Stomach (tissue), 4 donors: ENCODE results near the gene HPD.

ENCODE experiments used
- EP300 ChIP-seq: sonication (generic); formaldehyde crosslinking; IDR thresholded peaks from one replicate; pipeline ENCODE4 v1.6.1; 2017; ENCODE audit warnings: antibody characterized with exemption
- POLR2A ChIP-seq, 4 donors: fragments of 450-650 bp; IDR thresholded peaks; one replicate each; pipeline ENCODE4 v1.6.1; 2016; ENCODE audit warnings: antibody characterized with exemption in 4 of 4, control low read depth in 2 of 4, mild to moderate bottlenecking in 1 of 4, moderate library complexity in 1 of 4
- POLR2AphosphoS5 ChIP-seq, 3 donors: sonication (generic); formaldehyde crosslinking; IDR thresholded peaks; one replicate each; pipeline ENCODE4 v1.6.1; 2016; ENCODE audit warnings: antibody characterized with exemption in 3 of 3
- TF ChIP-seq, protein P1 (sequence below), 7 experiments: fragments of 450-650 bp in 4 of 7; fragments of 200-600 bp in 3 of 7; sonication (generic) in 3 of 7; IDR thresholded peaks; one replicate each; pipeline ENCODE4 v1.5.1; 2016 to 2019; ENCODE audit warnings: antibody characterized with exemption in 7 of 7, control low read depth in 2 of 7, mild to moderate bottlenecking in 1 of 7

- TF ChIP-seq EP300, result no peak
- TF ChIP-seq POLR2AphosphoS5 (IDR thresholded peaks at IDR 0.05), result no peak
- TF ChIP-seq, protein P1, sequence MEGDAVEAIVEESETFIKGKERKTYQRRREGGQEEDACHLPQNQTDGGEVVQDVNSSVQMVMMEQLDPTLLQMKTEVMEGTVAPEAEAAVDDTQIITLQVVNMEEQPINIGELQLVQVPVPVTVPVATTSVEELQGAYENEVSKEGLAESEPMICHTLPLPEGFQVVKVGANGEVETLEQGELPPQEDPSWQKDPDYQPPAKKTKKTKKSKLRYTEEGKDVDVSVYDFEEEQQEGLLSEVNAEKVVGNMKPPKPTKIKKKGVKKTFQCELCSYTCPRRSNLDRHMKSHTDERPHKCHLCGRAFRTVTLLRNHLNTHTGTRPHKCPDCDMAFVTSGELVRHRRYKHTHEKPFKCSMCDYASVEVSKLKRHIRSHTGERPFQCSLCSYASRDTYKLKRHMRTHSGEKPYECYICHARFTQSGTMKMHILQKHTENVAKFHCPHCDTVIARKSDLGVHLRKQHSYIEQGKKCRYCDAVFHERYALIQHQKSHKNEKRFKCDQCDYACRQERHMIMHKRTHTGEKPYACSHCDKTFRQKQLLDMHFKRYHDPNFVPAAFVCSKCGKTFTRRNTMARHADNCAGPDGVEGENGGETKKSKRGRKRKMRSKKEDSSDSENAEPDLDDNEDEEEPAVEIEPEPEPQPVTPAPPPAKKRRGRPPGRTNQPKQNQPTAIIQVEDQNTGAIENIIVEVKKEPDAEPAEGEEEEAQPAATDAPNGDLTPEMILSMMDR (IDR thresholded peaks at IDR 0.05), result no peak
- no peak for TF ChIP-seq POLR2A (IDR thresholded peaks at IDR 0.05)
Observed at GRCh38 chr12:121816925-121817647, 41.6 kb downstream of the HPD start.
